ENCODE measurements around the gene AKAP14. TPM values are rescaled to one million over a fixed set of nuclear protein-coding genes. Genes with fewer than 3 reads are reported as not detected.
"Not testable (repeated sequence)": the region's sequence is repeated elsewhere in the genome, so short reads cannot be mapped to it uniquely, and the experiment has no call there.

The AKAP14 gene
- total RNA-seq, 1 donor from 2014 or later = not detected

- DNase-seq = not testable (repeated sequence)
Measured at GRCh38 chrX:119922391-119922790, 26.7 kb downstream of the AKAP14 start.

- no peak for DNase-seq
Measured at GRCh38 chrX:119935215-119935874, 39.7 kb downstream of the AKAP14 start.

DNA sequence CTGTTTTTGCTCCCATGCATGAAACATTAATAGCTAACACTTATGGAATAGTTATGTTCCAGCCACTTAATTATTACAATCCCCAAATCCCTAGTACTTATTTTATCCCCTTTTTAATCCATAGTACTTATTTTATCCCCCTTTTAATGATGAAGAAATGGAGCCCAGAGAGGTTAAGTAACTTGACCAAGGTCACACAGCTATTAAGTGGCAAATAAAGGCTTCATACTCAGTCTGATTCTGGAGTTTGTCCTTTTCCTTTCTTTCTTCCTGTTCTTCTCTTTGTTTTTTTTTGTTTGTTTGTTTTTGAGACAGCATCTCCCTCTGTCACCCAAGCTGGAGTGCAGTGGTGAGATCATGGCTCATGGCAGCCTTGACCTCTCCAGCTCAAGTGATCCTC lies 45.6 kb downstream of the AKAP14 start:
- DNase-seq = no peak

- no peak for DNase-seq
Measured at GRCh38 chrX:119942173-119942819, 46.6 kb downstream of the AKAP14 start.

DNA sequence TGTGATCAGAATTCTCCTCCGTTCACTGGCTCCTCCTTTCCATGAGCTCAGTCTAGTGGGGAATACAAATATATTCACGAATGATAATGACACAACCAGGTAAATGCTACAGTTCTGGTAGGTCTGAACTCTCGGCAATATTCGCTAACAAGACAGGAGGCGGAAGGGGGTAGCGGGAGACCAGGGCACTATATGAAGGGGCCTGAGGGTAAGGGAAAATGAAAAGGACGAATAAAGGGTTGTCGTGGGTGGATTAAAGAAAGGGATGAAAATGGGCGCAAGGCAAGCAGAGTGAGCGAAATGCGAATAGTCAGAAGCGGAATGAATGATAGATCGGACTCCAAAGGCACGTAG lies 47.1 kb downstream of the AKAP14 start:
- no peak for DNase-seq

DNA sequence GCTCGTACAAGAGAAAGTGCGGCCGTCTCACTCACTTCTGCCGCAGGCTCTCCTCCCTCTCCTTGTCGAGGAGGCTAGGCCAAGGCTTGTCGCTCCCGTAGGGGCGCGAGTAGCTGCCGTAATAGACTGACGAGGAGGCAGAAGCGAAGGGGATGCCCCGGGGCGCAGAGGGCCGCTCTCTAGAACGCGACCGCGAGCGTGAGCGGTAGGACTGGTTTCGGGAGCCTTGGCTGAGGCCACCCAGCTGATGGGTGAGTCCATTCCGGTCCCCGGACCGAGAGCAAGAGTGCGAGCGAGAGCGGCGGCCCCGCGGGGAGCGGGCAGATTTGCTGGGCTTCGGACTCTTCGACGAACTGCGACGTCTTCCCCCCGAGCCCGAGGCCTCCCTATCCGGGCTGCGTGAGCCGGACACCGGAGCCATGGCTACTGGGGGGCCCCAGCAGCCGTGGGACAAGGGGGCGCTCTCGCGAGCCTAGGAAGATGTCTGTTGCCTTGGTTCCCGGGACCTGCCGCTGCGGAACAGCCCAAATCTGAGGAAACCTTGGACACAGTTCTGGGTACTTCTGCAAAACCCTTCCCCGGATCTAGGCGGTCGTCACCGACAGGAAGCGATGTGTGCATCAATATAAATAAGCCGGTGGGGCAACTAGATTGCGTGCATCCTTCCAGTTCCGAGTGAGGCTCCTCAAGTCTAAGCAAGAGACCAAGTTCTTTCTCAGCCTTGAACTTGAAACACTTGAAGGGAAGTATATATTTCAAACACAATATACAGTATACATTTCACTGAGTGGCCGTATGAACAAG lies 47.7 kb downstream of the AKAP14 start, which contains the start of gene NKAP:
NKAP (minus strand) TSS at position 567 of the 804 bp plus-strand sequence; CDS start at position 421, 146 bp downstream.
- DNase-seq = peak; percentile 92

- DNase-seq = no peak
Measured at GRCh38 chrX:119945481-119945880, 49.8 kb downstream of the AKAP14 start.

DNA sequence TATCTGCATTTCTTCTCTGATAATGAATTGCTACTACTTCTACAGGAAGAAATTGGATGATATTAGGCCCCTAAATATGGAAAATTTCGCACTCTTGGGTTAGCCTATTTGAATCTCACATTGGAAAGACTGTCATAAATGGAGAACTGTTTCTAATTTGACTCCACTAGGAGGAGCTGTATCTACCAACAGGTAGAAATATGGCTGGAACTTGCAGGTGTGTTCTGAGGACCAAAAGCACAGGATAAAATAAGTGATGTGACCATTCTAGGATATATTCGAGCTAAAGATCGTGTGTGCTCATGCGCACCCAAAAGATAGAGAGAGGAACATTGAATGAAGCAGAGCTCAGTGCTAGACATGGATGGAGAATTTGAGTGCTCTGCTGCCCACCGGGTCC lies 52.7 kb downstream of the AKAP14 start:
- DNase-seq = no peak

DNA sequence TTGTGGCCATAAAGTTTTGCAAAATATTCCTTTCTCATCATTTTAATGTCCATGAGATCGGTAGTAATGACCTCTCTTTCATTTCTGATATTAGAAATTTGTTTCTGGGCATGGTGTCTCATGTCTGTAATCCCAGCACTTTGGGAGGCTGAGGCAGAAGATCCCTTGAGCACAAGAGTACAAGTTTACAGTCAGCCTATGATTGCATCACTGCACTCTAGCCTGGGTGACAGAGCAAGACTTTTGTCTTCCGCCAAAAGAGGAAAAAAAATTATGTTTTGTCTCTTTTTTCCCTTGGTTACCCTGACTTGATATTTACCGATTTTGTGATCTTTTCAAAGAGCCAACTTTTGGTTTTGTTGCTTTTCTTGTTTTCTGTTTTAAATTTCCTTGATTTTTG lies 58.7 kb downstream of the AKAP14 start:
- DNase-seq = no peak

GRCh38 chrX:119955807-119956570 lies 60.3 kb downstream of the AKAP14 start:
- not testable (repeated sequence) for DNase-seq

DNA sequence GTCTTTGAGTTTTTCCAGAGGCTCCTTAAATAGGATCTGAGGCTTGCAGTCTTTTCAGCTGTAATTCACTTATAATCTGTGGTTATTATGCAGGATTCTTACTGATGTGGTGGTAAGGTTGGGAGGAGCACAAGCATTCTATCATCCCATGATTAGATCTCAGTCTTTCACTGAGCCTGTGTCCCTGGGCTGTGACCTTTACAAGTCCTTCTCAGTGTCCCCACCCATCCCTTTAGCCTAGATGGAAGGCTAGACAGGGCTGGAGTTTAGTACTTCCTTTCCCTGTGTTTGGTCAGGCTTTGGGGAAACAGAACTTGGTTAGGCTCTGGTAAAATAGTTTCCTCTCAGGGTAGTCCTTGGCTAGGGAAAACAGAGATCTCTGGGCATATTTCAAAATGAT lies 64.9 kb downstream of the AKAP14 start:
- no peak for DNase-seq

GRCh38 chrX:119966837-119967236 lies 71.1 kb downstream of the AKAP14 start:
- not testable (repeated sequence) for DNase-seq

Other genes with a start within 250 kb of the AKAP14 start
- 17.2 TPM for gene SEPTIN6, start 202.7 kb upstream of the AKAP14 start, total RNA-seq
- gene SOWAHD, start 137.3 kb upstream of the AKAP14 start, total RNA-seq = 0.79 TPM
- 2,477 TPM for gene RPL39, start 104.3 kb upstream of the AKAP14 start, total RNA-seq
- gene UPF3B, start 42.9 kb upstream of the AKAP14 start, total RNA-seq = 4.6 TPM
- 9.0 TPM for gene RNF113A, start 24.2 kb upstream of the AKAP14 start, total RNA-seq
- gene NDUFA1, start 24.1 kb upstream of the AKAP14 start, total RNA-seq = 51.3 TPM
- gene NKAP, start 47.9 kb downstream of the AKAP14 start, total RNA-seq = 6.6 TPM
- not detected for gene RHOXF2B, start 181.8 kb downstream of the AKAP14 start, total RNA-seq
- not detected for gene RHOXF1, start 220.0 kb downstream of the AKAP14 start, total RNA-seq